ENCODE results near the gene SERPINB11. TPM values are rescaled to one million over a fixed set of nuclear protein-coding genes. Genes with fewer than 3 reads are reported as not detected.
"Not testable (repeated sequence)": the region's sequence is repeated elsewhere in the genome, so short reads cannot be mapped to it uniquely, and the experiment has no call there.

The SERPINB11 gene
- not detected for total RNA-seq

- Mint-ChIP-seq H3K27me3 (no peaks in the 10 kb centered on the region), H3K36me3 (ENCODE audit: low read depth) (no peaks in the 10 kb centered on the region), H3K4me1 (no peaks in the 10 kb centered on the region), H3K27ac (no peak within 1 kb of the TSS), H3K4me3 (no peak within 1 kb of the TSS), H3K9me3 (no peaks in the 10 kb centered on the region)
- ChIA-PET POLR2A (no interaction called here), CTCF (no interaction called here)
- no peak for DNase-seq
Measured at GRCh38 chr18:63702660-63703059, at the start of gene SERPINB11. Gene SERPINB11 (plus strand): TSS chr18:63702960. CDS start chr18:63710194, 7,234 bp downstream.

- not testable (repeated sequence) for H3K4me1 Mint-ChIP-seq
Measured at GRCh38 chr18:63658920-63659319, 43.8 kb upstream of the SERPINB11 start.

GRCh38 chr18:63661750-63662149 is 41.0 kb upstream of the SERPINB11 start, which contains the start of gene SERPINB3:
Gene SERPINB3 (minus strand): TSS chr18:63661893. CDS start chr18:63661216, 677 bp downstream.
- H3K27me3 Mint-ChIP-seq; DNase-seq; POLR2A ChIA-PET; H3K27ac Mint-ChIP-seq; CTCF ChIA-PET; H3K4me3 Mint-ChIP-seq; H3K4me1 Mint-ChIP-seq; H3K9me3 Mint-ChIP-seq; H3K36me3 Mint-ChIP-seq (ENCODE audit: low read depth): not testable (repeated sequence)

More at GRCh38 chr18:63658920-63659319, 43.8 kb upstream of the SERPINB11 start:
- H3K27ac Mint-ChIP-seq; CTCF ChIA-PET; H3K4me3 Mint-ChIP-seq; POLR2A ChIA-PET; H3K9me3 Mint-ChIP-seq; DNase-seq; H3K36me3 Mint-ChIP-seq (ENCODE audit: low read depth); H3K27me3 Mint-ChIP-seq: not testable (repeated sequence)

GRCh38 chr18:63664571-63664970 is 38.2 kb upstream of the SERPINB11 start:
- peaks cover 3% of the 10 kb centered on the region for H3K9me3 Mint-ChIP-seq
- no peak overlapping the region for H3K4me3 Mint-ChIP-seq
- no peaks in the 10 kb centered on the region for H3K27me3 Mint-ChIP-seq
- POLR2A ChIA-PET, result no interaction called here
- no peak overlapping the region for H3K27ac Mint-ChIP-seq
- H3K4me1 Mint-ChIP-seq, result no peaks in the 10 kb centered on the region
- DNase-seq, result no peak
- CTCF ChIA-PET, result no interaction called here
- H3K36me3 Mint-ChIP-seq (ENCODE audit: low read depth), result no peaks in the 10 kb centered on the region

GRCh38 chr18:63676526-63677323 is 26.0 kb upstream of the SERPINB11 start:
- no peak for DNase-seq
- ChIA-PET POLR2A (no interaction called here), CTCF (interaction anchor here (1.5 kb wide), 1 partner anchor 158 kb away, joined by 3 read pairs; no protein-coding TSS in a partner anchor)
- Mint-ChIP-seq H3K27ac (no peak overlapping the region), H3K4me1 (no peaks in the 10 kb centered on the region), H3K9me3 (no peaks in the 10 kb centered on the region), H3K36me3 (ENCODE audit: low read depth) (no peaks in the 10 kb centered on the region), H3K4me3 (no peak overlapping the region), H3K27me3 (no peaks in the 10 kb centered on the region)

GRCh38 chr18:63677500-63678225 is 25.1 kb upstream of the SERPINB11 start:
- Mint-ChIP-seq H3K36me3 (ENCODE audit: low read depth) (no peaks in the 10 kb centered on the region), H3K9me3 (no peaks in the 10 kb centered on the region), H3K27me3 (no peaks in the 10 kb centered on the region), H3K4me1 (no peaks in the 10 kb centered on the region), H3K4me3 (no peak overlapping the region), H3K27ac (no peak overlapping the region)
- POLR2A ChIA-PET, result no interaction called here
- CTCF ChIA-PET, result interaction anchor here (1.5 kb wide), 1 partner anchor 159 kb away, joined by 3 read pairs; no protein-coding TSS in a partner anchor
- no peak for DNase-seq

GRCh38 chr18:63679820-63680606 is 22.7 kb upstream of the SERPINB11 start:
- Mint-ChIP-seq H3K4me1 (no peaks in the 10 kb centered on the region), H3K9me3 (no peaks in the 10 kb centered on the region), H3K4me3 (no peak overlapping the region), H3K36me3 (ENCODE audit: low read depth) (no peaks in the 10 kb centered on the region), H3K27me3 (no peaks in the 10 kb centered on the region), H3K27ac (no peak overlapping the region)
- DNase-seq, result no peak
- ChIA-PET CTCF (interaction anchor here (1.7 kb wide), 1 partner anchor 162 kb away, joined by 3 read pairs; no protein-coding TSS in a partner anchor), POLR2A (no interaction called here)

GRCh38 chr18:63681449-63682340 is 21.1 kb upstream of the SERPINB11 start:
- Mint-ChIP-seq H3K27ac (no peak overlapping the region), H3K4me1 (no peaks in the 10 kb centered on the region), H3K9me3 (no peaks in the 10 kb centered on the region), H3K27me3 (no peaks in the 10 kb centered on the region), H3K36me3 (ENCODE audit: low read depth) (no peaks in the 10 kb centered on the region), H3K4me3 (no peak overlapping the region)
- ChIA-PET CTCF (no interaction called here), POLR2A (no interaction called here)
- no peak for DNase-seq

GRCh38 chr18:63683152-63683551 is 19.6 kb upstream of the SERPINB11 start:
- POLR2A ChIA-PET, result no interaction called here
- Mint-ChIP-seq H3K36me3 (ENCODE audit: low read depth) (no peaks in the 10 kb centered on the region), H3K4me1 (no peaks in the 10 kb centered on the region), H3K27me3 (no peaks in the 10 kb centered on the region), H3K27ac (no peak overlapping the region), H3K9me3 (no peaks in the 10 kb centered on the region), H3K4me3 (no peak overlapping the region)
- CTCF ChIA-PET, result no interaction called here
- no peak for DNase-seq

- no peak overlapping the region for H3K4me3 Mint-ChIP-seq
- H3K27ac Mint-ChIP-seq, result no peak overlapping the region
- no peak for DNase-seq
- H3K27me3 Mint-ChIP-seq, result no peaks in the 10 kb centered on the region
- no peaks in the 10 kb centered on the region for H3K9me3 Mint-ChIP-seq
- CTCF ChIA-PET, result no interaction called here
- POLR2A ChIA-PET, result no interaction called here
- H3K36me3 Mint-ChIP-seq (ENCODE audit: low read depth), result no peaks in the 10 kb centered on the region
- no peaks in the 10 kb centered on the region for H3K4me1 Mint-ChIP-seq
Measured at GRCh38 chr18:63683890-63684289, 18.9 kb upstream of the SERPINB11 start.

GRCh38 chr18:63684718-63685117 is 18.0 kb upstream of the SERPINB11 start:
- no peaks in the 10 kb centered on the region for H3K9me3 Mint-ChIP-seq
- CTCF ChIA-PET, result no interaction called here
- H3K4me1 Mint-ChIP-seq, result no peaks in the 10 kb centered on the region
- no peak overlapping the region for H3K27ac Mint-ChIP-seq
- no peaks in the 10 kb centered on the region for H3K27me3 Mint-ChIP-seq
- H3K36me3 Mint-ChIP-seq (ENCODE audit: low read depth), result no peaks in the 10 kb centered on the region
- no peak overlapping the region for H3K4me3 Mint-ChIP-seq
- POLR2A ChIA-PET, result no interaction called here
- no peak for DNase-seq

- no peak for DNase-seq
- Mint-ChIP-seq H3K27me3 (no peaks in the 10 kb centered on the region), H3K4me1 (no peaks in the 10 kb centered on the region), H3K9me3 (no peaks in the 10 kb centered on the region), H3K27ac (no peak overlapping the region), H3K4me3 (no peak overlapping the region), H3K36me3 (ENCODE audit: low read depth) (no peaks in the 10 kb centered on the region)
- ChIA-PET POLR2A (no interaction called here), CTCF (no interaction called here)
Measured at GRCh38 chr18:63686871-63687270, 15.9 kb upstream of the SERPINB11 start.

All from activated CD4-positive, alpha-beta memory T cell treated with anti-CD3 and anti-CD28 coated beads, Interleukin-2, amount 10 ng/mL, durations not matched to agents 7 days and 5 days (primary cell).